C4-2B (cell line): ENCODE data around the gene ZNF417.
"Not testable (repeated sequence)": the region's sequence is repeated elsewhere in the genome, so short reads cannot be mapped to it uniquely, and the experiment has no call there.

Source experiments
- ZFX ChIP-seq: fragments of 450-650 bp; IDR thresholded peaks from 2 replicates; pipeline ENCODE4 v1.6.1; 2017
- TF ChIP-seq, protein P1 (sequence below): fragments of 450-650 bp; conservative IDR thresholded peaks from 2 replicates; pipeline ENCODE4 v1.5.1; 2017; ENCODE audit warnings: mild to moderate bottlenecking

DNA sequence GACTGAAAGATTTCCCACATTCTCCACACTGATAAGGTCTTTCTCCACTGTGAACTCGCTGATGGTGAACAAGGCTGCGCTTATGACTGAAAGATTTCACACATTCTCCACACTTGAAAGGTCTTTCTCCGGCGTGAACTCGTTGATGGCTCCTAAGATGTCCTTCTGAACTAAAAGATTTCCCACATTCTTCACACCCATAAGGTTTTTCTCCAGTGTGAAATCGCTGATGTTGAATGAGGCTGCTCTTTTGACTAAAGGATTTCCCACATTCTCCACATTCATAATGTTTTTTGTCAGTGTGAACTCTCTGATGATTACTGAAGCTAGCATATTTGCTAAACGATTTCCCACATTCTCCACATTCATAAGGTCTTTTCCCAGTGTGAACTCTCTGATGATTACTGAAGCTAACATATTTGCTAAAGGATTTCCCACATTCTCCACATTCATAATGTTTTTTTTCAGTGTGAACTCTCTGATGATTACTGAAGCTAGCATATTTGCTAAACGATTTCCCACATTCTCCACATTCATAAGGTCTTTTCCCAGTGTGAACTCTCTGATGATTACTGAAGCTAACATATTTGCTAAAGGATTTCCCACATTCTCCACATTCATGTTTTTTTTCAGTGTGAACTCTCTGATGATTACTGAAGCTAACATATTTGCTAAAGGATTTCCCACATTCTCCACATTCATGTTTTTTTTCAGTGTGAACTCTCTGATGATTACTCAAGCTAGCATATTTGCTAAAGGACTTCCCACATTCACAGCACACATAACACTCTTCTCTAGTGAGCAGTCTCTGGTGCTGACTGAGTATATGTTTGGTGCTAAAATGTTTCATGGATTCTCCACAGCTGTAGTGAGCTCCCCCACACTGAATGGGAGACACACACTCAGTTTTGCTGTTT, 42.3 kb downstream of the ZNF417 start:
- TF ChIP-seq, protein P1, sequence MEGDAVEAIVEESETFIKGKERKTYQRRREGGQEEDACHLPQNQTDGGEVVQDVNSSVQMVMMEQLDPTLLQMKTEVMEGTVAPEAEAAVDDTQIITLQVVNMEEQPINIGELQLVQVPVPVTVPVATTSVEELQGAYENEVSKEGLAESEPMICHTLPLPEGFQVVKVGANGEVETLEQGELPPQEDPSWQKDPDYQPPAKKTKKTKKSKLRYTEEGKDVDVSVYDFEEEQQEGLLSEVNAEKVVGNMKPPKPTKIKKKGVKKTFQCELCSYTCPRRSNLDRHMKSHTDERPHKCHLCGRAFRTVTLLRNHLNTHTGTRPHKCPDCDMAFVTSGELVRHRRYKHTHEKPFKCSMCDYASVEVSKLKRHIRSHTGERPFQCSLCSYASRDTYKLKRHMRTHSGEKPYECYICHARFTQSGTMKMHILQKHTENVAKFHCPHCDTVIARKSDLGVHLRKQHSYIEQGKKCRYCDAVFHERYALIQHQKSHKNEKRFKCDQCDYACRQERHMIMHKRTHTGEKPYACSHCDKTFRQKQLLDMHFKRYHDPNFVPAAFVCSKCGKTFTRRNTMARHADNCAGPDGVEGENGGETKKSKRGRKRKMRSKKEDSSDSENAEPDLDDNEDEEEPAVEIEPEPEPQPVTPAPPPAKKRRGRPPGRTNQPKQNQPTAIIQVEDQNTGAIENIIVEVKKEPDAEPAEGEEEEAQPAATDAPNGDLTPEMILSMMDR = not testable (repeated sequence)
- TF ChIP-seq ZFX = not testable (repeated sequence)
